ENCODE measurements around the gene CD47.

DNA sequence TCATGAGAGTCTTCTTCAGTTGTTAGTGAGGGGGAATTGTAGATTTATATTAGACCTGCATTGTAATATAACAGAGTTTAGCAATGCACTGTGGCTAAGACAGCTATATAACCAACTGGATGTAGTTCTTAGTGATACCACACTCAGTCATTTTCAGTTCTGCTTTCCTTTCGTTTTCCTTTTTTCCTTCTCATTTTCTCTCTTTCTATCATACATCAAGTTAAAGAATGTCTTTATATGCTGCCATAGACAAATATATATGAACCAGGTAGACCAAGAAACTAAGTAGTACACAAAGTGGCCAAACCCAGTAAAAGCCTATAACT, 43.7 kb upstream of the CD47 start:
- TF ChIP-seq, protein P1, sequence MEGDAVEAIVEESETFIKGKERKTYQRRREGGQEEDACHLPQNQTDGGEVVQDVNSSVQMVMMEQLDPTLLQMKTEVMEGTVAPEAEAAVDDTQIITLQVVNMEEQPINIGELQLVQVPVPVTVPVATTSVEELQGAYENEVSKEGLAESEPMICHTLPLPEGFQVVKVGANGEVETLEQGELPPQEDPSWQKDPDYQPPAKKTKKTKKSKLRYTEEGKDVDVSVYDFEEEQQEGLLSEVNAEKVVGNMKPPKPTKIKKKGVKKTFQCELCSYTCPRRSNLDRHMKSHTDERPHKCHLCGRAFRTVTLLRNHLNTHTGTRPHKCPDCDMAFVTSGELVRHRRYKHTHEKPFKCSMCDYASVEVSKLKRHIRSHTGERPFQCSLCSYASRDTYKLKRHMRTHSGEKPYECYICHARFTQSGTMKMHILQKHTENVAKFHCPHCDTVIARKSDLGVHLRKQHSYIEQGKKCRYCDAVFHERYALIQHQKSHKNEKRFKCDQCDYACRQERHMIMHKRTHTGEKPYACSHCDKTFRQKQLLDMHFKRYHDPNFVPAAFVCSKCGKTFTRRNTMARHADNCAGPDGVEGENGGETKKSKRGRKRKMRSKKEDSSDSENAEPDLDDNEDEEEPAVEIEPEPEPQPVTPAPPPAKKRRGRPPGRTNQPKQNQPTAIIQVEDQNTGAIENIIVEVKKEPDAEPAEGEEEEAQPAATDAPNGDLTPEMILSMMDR (IDR thresholded peaks at IDR 0.05) = no peak
- no peak for TF ChIP-seq POLR2A (IDR thresholded peaks at IDR 0.05)
